ENCODE measurements around the gene LY86.

DNA sequence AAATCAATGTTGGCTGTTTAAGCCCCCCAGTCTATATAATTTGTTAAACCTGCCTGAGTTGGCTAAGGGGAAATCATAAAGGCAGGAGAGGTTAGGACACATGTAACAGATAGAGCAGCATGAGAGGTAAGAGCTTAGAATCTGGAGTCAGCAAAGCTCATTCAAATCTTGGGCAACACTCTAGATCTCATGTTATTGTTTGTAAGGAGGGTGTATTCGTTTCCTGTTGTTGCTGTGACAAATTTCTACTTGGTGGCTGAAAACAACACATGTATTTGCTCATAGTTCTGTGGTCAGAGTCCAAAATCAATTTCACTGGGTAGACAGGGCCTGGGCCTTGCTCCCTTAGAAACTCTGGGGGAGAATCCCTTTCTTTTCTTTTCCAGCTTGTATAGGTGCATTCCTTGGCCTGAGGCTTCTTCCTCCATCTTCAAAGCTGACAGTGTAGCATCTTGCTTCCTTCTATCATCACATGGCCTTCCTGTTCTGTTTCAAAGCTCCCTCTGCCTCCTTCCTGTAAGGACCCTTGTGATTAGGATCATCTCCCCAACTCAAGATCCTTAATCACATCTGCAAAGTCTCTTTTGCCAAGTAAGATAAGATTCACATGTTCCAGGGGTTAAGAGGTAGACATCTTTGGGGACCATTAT, 4.4 kb downstream of the LY86 start:
- no peak for TF ChIP-seq CTCF (IDR thresholded peaks at IDR 0.05; ENCODE audit: extremely low read depth in 1 of 2, insufficient read depth in 1 of 2, low read depth in 1 of 2, low read length in 2 of 2)
- TF ChIP-seq POLR2A (IDR thresholded peaks at IDR 0.05; ENCODE audit: low read depth, low read length) = no peak
- no peak for TF ChIP-seq MAX (IDR thresholded peaks at IDR 0.05; ENCODE audit: insufficient read depth, insufficient read length)
- no peak for TF ChIP-seq EZH2 (IDR thresholded peaks at IDR 0.05; ENCODE audit: borderline replicate concordance, low read depth, low read length, severe bottlenecking)
- no peak for TF ChIP-seq POLR2AphosphoS5 (IDR thresholded peaks at IDR 0.05; ENCODE audit: insufficient read depth, low read depth, low read length)
- TF ChIP-seq MYC (IDR thresholded peaks at IDR 0.05; ENCODE audit: low read depth, low read length) = no peak
- no peak for TF ChIP-seq FOS (IDR thresholded peaks at IDR 0.05; ENCODE audit: borderline replicate concordance, insufficient read depth, low read length)
- TF ChIP-seq GATA2 (IDR thresholded peaks at IDR 0.05; ENCODE audit: insufficient read depth, insufficient read length, low read depth, low read length) = no peak
